Measurements from ENCODE around the gene MAP4K3. TPM values are rescaled to one million over a fixed set of nuclear protein-coding genes. Genes with fewer than 3 reads are reported as not detected.

Gene MAP4K3
- total and polyA plus RNA-seq, 10 of the 15 experiments (the other 5 are each of a cell fraction or from before 2014, with no cell fraction given), result 0.04 to 0.95 (median 0.21) TPM; not detected in 1

GRCh38 chr2:39481611-39482010, 44.5 kb upstream of the MAP4K3 start (continued):
- no peak for TF ChIP-seq BRCA1 (IDR thresholded peaks at IDR 0.05; ENCODE audit: low read depth, low read length)
- TF ChIP-seq NFYA (IDR thresholded peaks at IDR 0.05; ENCODE audit: borderline replicate concordance, low read depth, low read length), result no peak
- no peak for TF ChIP-seq ZBTB33 (IDR thresholded peaks at IDR 0.05)
- TF ChIP-seq EP300 (IDR thresholded peaks at IDR 0.05; ENCODE audit: borderline replicate concordance in 1 of 2, control insufficient read depth in 1 of 2, low read depth in 2 of 2, low read length in 2 of 2), result no peak

- Histone ChIP-seq H3K4me2 (ENCODE audit: control insufficient read depth, insufficient read depth) (no peak overlapping the region), H3K36me3 (ENCODE audit: control insufficient read depth in 2 of 2, insufficient read depth in 2 of 2, low read length in 1 of 2) (no peaks in the 10 kb centered on the region), H3K79me2 (ENCODE audit: control insufficient read depth, insufficient read depth, low read length) (no peaks in the 10 kb centered on the region), H3K4me1 (ENCODE audit: control insufficient read depth, insufficient read depth, low read length) (peaks cover 12% of the 10 kb centered on the region; the same call in 1 of the 2 replicates), H3K4me3 (no peak overlapping the region), H2AFZ (ENCODE audit: control insufficient read depth, low read depth, low read length) (no peak overlapping the region), H3K27ac (ENCODE audit: control insufficient read depth, insufficient read depth) (no peak overlapping the region), H4K20me1 (ENCODE audit: control insufficient read depth, insufficient read depth) (no peaks in the 10 kb centered on the region), H3K9ac (ENCODE audit: control insufficient read depth, insufficient read depth, low read length) (no peak overlapping the region), H3K9me3 (replicated peaks; ENCODE audit: control insufficient read depth, insufficient read depth, low read length) (peaks cover 4% of the 10 kb centered on the region; the same call in 2 of the 3 replicates), H3K27me3 (replicated peaks in 1 of 2; ENCODE audit: control insufficient read depth in 2 of 2, insufficient read depth in 2 of 2, low read length in 1 of 2) (no peaks in the 10 kb centered on the region)
- ATAC-seq, result no peak
- no peak for DNase-seq (ENCODE audit: low read depth, low spot score)
- ChIA-PET POLR2A (no interaction called here), CTCF (interaction anchor here (1.3 kb wide), 1 partner anchor 12 kb away, joined by 4 read pairs; no protein-coding TSS in a partner anchor), SMC1A (ENCODE audit: uncharacterized antibody, unreplicated experiment) (interaction anchor here (0.6 kb wide), 1 partner anchor 145 kb away, joined by 3 read pairs; no protein-coding TSS in a partner anchor), RAD21 (ENCODE audit: unreplicated experiment) (interaction anchor here (1.4 kb wide), 1 partner anchor 10 kb away, joined by 3 read pairs; no protein-coding TSS in a partner anchor)
- intact Hi-C loops (cut with micrococcal nuclease; ENCODE audit: unreplicated experiment) (no loop called here), in situ Hi-C loops (cut with MboI) (no loop called here)
- BruUV-seq (replicated peaks), result no TSS peak
- WGBS (ENCODE audit: insufficient coverage, insufficient replicate concordance, low lambda C conversion rate, missing lambda C conversion rate), result 92% methylated on average over 5 of the region's 5 CpGs
- no peak for FAIRE-seq
- TF ChIP-seq ZSCAN29 (IDR thresholded peaks at IDR 0.05) (no peak), SMC3 (IDR thresholded peaks at IDR 0.05; ENCODE audit: borderline replicate concordance, low read length) (no peak), CREB1 (IDR thresholded peaks at IDR 0.05; ENCODE audit: low read depth) (no peak), SIN3A (IDR thresholded peaks at IDR 0.05; ENCODE audit: low read depth, low read length) (no peak), SUPT20H (IDR thresholded peaks at IDR 0.05; ENCODE audit: borderline replicate concordance, control insufficient read depth, low read depth, low read length) (no peak), CEBPZ (IDR thresholded peaks at IDR 0.05; ENCODE audit: low read depth, low read length) (no peak), EED (IDR thresholded peaks at IDR 0.05; ENCODE audit: low read depth) (no peak), IKZF1 (conservative IDR thresholded peaks at IDR 0.05) (no peak), RB1 (IDR thresholded peaks at IDR 0.05; ENCODE audit: borderline replicate concordance) (no peak), ZBTB40 (IDR thresholded peaks at IDR 0.05; ENCODE audit: borderline replicate concordance) (no peak)
These were observed 42.6 kb upstream of the MAP4K3 start for GRCh38 chr2:39479696-39480095.
